ENCODE results near the gene PNPLA3.

The PNPLA3 gene, protein sequence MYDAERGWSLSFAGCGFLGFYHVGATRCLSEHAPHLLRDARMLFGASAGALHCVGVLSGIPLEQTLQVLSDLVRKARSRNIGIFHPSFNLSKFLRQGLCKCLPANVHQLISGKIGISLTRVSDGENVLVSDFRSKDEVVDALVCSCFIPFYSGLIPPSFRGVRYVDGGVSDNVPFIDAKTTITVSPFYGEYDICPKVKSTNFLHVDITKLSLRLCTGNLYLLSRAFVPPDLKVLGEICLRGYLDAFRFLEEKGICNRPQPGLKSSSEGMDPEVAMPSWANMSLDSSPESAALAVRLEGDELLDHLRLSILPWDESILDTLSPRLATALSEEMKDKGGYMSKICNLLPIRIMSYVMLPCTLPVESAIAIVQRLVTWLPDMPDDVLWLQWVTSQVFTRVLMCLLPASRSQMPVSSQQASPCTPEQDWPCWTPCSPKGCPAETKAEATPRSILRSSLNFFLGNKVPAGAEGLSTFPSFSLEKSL

DNA sequence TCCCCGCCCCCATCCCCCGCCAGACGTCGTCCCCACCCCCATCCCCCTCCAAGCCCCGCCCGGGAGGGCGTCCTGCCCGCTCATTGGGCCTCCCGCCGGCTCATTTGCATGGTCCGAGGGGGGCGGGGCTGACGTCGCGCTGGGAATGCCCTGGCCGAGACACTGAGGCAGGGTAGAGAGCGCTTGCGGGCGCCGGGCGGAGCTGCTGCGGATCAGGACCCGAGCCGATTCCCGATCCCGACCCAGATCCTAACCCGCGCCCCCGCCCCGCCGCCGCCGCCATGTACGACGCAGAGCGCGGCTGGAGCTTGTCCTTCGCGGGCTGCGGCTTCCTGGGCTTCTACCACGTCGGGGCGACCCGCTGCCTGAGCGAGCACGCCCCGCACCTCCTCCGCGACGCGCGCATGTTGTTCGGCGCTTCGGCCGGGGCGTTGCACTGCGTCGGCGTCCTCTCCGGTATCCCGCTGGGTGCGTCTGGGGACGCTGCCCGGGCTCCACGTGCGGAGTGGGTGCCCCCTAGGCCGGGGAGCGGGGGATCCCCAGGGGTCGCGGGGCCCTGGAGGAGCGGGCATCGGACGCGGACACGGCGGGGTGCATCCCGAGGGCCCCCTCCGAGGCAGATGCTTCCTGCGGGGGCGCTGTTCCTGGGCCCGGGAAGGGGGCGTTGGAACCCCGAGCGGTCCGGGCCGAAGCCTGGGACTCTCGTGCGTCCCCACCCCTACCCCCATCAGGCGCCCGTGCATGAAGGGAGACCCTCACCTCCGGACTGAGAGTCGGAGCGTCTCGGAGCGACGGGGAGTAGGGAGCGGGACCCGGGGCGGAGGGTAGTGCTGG is at the start of gene PNPLA3:
TSS of gene PNPLA3 (plus strand) at position 175 of the 834 bp plus-strand sequence. CDS start at position 282, 107 bp downstream.
- DNase-seq: peak; percentile 29

- no peak for DNase-seq
These were observed 46.6 kb upstream of the PNPLA3 start for GRCh38 chr22:43876866-43877509.

GRCh38 chr22:43878079-43878795 is 45.4 kb upstream of the PNPLA3 start:
- DNase-seq: no peak

DNA sequence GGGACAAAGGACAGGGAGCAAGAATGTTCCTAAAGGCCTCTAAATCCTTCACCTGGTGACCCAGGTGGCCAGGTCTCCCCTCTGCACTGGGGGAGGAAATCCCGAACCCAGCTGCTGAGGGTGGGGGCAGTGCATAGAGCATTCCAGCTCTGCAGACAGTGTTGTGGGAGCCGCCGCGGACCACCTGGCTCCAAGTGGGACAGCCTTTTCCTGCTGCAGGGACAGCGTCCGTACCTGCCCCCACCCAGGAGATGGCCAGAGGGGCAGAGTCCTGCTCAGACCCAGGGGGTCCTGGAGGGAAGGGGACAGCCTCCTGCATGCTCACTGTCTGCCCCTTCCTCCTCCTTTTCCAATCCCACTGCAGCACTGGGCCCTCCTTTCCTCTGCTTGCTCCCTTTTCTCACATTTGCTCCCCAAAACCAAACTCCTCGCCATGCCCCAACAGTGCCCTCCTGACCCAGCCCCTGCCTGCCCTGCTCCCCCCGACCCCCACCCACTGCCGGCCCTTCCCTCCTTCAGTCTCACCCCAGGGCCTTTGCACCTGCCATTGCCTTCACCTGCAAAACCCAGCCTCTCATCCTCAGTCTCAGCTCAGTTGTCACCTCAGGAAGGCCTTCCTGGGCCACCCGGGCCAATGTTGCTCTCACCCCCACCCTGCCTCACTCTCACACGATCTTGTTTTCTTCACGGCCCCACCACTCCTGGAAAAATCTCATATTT is 44.6 kb upstream of the PNPLA3 start:
- no peak for DNase-seq

DNA sequence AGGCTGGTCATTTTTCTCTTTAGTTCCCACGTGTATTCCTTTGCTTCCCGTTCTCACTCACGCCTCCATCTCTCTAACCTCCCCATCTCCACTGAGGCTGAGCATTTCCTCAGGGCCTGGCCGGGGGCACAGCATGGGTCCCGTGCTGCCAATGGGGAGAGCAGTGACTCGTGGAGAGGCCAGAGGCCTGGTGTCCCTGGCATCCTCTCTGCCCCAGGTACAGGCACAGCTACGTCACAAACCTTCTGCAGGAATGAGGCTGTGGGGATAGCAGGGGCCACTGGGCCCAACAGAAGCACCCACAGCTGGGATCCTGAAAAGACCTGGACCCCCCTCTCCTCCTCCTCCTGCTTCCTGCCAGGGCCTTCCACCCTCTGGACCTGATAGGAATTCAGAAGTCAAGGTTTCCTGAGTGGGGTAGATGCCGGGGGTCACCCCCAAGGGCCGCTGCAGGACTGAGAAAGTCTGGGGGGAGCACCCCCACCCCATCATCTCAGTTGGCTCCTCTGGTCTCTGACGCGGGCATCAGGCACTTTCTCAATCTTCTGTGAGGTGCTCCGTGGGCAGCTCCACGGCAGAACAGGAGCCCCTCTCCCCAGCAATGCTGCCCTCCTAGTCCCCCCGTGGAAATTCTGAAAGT is 43.6 kb upstream of the PNPLA3 start:
- DNase-seq: no peak

DNA sequence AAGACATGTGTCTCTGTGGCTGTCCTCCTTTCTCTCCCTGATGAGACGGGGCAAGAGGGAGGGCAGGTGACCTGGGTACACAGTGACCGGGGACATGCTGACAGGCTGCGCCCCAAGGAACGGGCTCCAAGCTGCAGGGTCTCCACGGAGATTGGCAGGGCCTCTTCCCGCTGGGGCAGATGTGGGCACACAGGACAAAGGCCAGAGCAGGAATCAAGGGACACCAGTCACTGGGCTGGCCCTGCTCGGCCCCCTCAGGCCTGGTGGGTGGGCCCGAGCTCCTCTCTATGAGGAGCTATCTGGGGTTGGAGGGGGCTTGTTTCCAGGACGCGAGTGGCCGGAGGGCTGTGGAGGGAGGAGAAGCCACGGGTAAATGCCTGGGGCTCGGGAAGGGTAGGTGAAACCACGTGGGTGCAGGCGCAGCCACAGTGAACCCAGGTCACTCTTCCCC is 43.0 kb upstream of the PNPLA3 start:
- no peak for DNase-seq

GRCh38 chr22:43881091-43882061 is 42.2 kb upstream of the PNPLA3 start:
- DNase-seq: no peak

DNA sequence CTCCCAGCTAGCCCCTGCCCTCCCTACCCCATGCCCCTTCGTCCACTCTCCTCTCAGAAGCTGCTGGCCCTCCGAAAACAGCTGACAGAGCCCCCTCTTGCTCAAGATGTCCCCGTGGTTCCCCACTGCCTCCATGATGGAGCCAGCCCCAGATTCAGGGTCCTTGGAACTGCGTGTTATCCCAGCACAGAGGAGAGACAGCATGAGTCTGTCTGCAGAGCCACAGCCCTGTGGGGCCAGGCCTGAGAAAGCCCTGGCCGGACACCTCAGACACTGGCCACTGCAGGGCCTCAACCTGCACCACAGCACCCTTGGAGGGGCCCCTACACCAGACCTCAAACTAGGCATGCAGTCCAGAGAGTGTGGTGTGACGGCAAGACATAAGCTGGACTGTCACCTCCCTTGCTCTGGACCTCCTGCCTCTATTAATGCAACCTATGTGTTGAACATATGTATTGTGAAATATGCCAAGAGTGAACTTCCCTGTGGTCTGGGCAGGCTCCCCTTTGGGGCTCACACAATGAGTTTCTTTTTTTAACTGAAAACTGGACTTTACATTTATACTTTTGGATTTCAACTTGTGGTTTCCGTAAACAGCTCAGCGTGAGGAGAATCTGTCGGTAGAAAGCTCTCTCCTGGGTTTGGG is 41.4 kb upstream of the PNPLA3 start:
- no peak for DNase-seq

GRCh38 chr22:43883012-43883661 is 40.5 kb upstream of the PNPLA3 start:
- peak; percentile 33 for DNase-seq

DNA sequence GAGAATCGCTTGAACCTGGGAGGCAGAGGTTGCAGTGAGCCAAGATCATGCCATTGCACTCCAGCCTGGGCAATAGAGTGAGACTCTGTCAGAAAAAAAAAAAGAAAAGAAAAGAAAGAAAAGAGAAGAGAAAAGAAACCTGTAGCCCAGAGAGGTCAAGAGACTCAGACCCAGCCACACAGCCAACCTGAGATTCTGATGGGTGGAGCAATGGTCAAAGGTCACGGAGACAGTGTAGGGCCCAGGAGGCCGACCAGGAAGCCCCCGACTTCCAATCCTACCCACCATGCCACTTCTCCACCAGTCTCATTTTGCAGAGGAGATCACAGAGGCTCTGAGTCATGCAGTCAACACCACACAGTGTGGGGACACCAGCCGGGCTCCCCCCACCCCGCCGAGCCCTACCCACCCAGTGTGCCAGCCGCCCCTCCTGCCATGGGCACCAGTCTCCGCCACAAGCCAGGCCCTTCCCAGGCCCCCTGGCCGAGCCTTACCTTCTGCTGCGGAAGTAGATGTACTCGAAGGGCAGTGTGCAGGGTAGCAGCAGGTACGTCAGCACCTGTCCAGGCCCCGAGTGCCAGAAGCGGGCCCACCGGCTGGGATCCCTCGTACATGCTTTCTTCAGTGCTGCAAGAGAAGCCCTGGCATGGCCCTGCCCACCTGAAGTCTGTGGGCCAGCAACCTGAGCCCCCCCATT is 39.7 kb upstream of the PNPLA3 start:
- no peak for DNase-seq

DNA sequence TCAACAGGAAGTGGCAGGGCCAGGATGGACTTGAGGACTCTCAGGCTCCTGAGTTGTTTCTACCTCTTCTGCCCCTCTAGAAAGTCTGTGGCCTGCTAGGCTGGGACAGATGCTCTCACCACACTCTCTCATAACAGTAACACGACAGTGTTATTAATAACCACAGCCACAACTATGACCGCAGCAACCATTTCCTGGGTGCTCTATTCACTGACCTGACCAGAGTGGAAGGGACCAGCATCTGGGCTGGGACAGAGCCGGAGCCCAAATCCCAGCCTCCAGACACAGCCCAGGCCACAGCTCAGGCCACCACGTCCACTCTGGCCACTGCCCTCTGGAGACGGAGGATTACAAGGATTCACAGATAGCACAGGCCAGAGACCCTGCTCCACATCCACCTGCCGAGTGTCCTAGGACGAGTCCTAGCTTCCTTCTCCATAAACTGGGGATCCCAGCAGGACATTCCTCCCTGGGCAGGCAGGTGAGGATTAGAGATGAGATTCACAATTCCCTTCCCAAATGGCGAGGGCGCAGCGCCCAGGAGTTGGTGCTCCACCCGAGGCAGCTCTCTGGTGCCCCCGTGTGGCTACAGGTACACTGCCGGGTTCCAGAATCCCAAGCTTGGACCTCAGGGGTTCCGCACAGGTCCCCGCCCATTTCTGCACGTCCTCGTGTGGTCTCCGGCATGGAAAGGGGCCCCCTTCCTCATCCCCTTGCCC is 38.8 kb upstream of the PNPLA3 start:
- DNase-seq: no peak

DNA sequence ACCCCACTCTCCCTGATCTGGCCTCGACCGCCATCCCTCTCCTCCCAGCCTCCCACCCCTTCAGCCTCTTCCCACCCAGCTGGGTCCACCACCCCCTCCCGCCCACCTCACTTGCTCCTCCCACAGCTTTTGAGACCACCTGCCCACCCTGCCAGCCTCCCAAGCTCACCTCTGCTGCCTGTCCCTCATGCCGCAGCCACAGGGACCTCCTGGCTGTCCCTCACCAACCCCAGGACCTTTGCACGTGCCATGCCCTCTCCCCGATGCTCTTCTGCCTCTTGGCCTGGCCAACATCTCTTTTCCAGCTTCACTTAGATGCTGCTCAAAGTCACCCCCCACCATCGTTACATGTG is 38.3 kb upstream of the PNPLA3 start:
- no peak for DNase-seq

DNA sequence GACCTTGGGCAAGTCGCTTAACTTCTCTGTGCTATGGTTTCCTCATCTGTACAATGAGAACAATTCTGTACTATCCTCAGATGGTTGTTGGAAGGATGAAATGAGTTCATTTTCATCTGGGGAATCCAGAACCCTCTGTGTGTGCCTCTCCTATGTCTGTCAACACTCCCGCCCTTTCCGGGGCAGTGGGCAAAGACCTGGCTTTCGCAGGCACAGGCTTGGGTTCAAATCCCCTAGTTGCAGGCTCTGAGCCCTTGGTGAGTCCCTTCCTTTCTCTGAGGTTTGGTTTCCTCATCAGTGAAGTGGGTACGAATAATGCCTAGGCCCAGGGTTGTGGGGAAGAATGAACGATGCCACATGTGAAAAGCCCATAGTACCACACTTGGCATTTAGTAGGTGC is 37.8 kb upstream of the PNPLA3 start:
- no peak for DNase-seq

- DNase-seq: no peak
These were observed 37.4 kb upstream of the PNPLA3 start for GRCh38 chr22:43886231-43886630.

- DNase-seq: no peak
These were observed 36.2 kb upstream of the PNPLA3 start for GRCh38 chr22:43887391-43887790.

DNA sequence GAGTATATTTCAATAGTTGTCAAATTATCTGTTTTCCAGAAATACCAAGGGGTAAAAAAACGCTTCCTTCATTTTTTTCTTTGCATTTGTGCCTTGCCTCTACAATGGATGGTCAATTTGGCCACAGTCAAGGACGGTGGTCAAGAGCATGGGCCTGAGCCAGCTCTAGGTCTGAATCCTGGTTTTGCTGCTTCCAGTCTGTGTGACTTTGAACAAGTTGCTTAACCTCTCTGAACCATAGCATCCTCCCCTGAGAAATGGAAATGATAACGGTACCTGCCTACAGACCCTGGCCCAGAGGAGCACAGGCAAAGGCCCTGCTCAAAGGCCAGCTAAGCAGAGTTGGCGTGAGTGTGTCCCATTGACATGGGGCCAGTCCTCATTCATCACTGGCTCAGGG is 34.9 kb upstream of the PNPLA3 start:
- no peak for DNase-seq

DNA sequence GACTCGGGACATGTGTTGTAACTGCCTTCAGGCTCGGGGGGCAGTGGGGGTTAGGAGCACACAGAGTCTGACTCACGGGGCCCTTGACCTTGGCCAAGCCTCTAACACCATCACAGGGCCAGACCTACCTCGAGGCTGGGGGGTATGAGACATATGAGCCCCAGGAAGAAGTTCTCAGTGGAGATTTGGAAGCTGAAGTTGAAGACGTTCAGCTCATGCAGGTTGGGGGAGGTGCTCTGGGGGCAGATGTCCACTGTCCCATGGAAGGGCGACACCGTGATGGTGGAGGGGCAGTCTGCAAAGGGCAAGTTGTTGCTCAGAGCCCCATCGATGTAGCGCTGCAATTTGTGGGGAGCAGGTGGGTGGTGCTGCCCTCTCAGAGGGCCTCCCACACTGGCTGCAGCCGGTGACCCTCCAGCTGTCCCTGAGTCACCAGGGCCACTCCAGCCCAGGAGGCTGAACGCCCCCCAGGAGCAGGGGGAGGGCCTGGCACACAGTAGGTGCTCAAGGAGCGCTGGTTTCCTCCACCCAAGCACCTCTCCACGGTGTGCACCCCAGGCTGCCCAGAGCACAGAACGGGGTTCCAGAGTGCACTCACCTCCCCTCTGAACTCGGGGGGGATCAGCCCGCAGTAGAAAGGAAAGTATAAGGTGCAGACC is 34.3 kb upstream of the PNPLA3 start:
- no peak for DNase-seq

Data from NCI-H2107 (cell line).